HG02852 (cell line): Measurements from ENCODE around the gene KLHL40.

Experiments used
- ATAC-seq: cut with Tn5 transposase; IDR thresholded peaks from one replicate; pipeline ENCODE4 v1.9.1; 2021; ENCODE audit warnings: mild to moderate bottlenecking, moderate library complexity; ENCODE audit not compliant: unreplicated experiment

Gene KLHL40

GRCh38 chr3:42735615-42736014, 50.3 kb downstream of the KLHL40 start:
- no peak for ATAC-seq

- no peak for ATAC-seq
Measured at GRCh38 chr3:42736081-42736480, 50.7 kb downstream of the KLHL40 start.

GRCh38 chr3:42736531-42736930, 51.2 kb downstream of the KLHL40 start:
- no peak for ATAC-seq

- no peak for ATAC-seq
Measured at GRCh38 chr3:42739401-42740158, 54.2 kb downstream of the KLHL40 start.

GRCh38 chr3:42741796-42742195, 56.5 kb downstream of the KLHL40 start:
- ATAC-seq: no peak
